ENCODE results near the gene CAD.

GRCh38 chr2:27270131-27270530, 53.0 kb downstream of the CAD start:
- TF ChIP-seq CTCF (IDR thresholded peaks at IDR 0.05) (no peak), POLR2A (IDR thresholded peaks at IDR 0.05) (no peak)

All from ovary (tissue), 3 donors.